ENCODE results near the gene SHD. TPM values are rescaled to one million over a fixed set of nuclear protein-coding genes. Genes with fewer than 3 reads are reported as not detected.
A peak's percentile ranks its signal among the peaks of the same experiment; 100 is the strongest.

Gene SHD
- total and polyA plus RNA-seq, 9 of the 15 experiments (the other 6 are each of a cell fraction or from before 2014, with no cell fraction given), result 0.05 to 0.62 (median 0.15) TPM; not detected in 5

DNA sequence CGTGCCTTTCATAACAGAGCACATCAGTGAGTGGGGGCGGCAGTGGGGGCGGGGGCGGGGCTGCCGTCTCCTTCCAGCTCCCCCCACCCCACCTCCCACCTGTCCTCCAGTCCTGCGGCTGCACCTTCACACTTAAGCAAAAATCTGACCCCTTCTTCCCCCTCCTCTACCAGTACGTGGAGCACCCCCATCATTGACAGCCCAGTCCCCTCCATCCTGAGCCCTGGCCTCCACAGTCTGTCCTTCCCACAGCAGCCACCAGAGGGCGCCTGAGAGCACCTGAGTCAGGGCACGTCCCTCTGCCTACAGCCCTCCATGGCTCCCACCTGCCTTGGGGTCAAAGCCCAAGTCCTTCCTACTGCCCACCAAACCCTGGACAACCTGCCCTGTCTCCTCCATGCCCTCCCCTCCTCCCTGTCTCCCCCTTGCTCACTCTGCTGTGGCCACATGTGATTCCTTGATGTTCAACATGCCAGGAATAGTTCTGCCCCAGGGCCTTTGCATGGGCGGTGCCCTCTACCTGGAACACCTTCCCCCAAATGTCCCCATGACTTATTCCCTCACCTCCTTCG lies 45.7 kb upstream of the SHD start (continued):
- TF ChIP-seq ZBTB34 (CRISPR knock-in tag; IDR thresholded peaks at IDR 0.05), result no peak
- no peak for TF ChIP-seq ZNF717 (CRISPR knock-in tag; IDR thresholded peaks at IDR 0.05)
- peak; percentile 78 for TF ChIP-seq CC2D1A (IDR thresholded peaks at IDR 0.05)
- no peak for TF ChIP-seq TSHZ1 (CRISPR knock-in tag; IDR thresholded peaks at IDR 0.05)
- no peak for TF ChIP-seq PBX2 (CRISPR knock-in tag; IDR thresholded peaks at IDR 0.05; ENCODE audit: low read depth)
- TF ChIP-seq PBX2 (tag; conservative IDR thresholded peaks at IDR 0.05; ENCODE audit: low read depth), result 0 out of 2 replicates have a peak, but pooled peaks have one; percentile 11
- TF ChIP-seq SMAD4 (CRISPR knock-in tag; conservative IDR thresholded peaks at IDR 0.05), result no peak
- no peak for TF ChIP-seq MAFG (tag; conservative IDR thresholded peaks at IDR 0.05)
- no peak for TF ChIP-seq ATF2 (CRISPR knock-in tag; IDR thresholded peaks at IDR 0.05)
- TF ChIP-seq SP1 (CRISPR knock-in tag; IDR thresholded peaks at IDR 0.05), result 0 out of 2 replicates have a peak, but pooled peaks have one; percentile 27
- no peak for TF ChIP-seq ELF1 (tag; IDR thresholded peaks at IDR 0.05)
- peak; percentile 49 for TF ChIP-seq NFIC (IDR thresholded peaks at IDR 0.05)
- no peak for TF ChIP-seq ZNF217 (CRISPR knock-in tag; IDR thresholded peaks at IDR 0.05)
- no peak for TF ChIP-seq PCBP2 (IDR thresholded peaks at IDR 0.05; ENCODE audit: low read depth, low read length, poor library complexity, severe bottlenecking)
- no peak for TF ChIP-seq EP300 (IDR thresholded peaks at IDR 0.05; ENCODE audit: low read length)
- no peak for TF ChIP-seq ZNF551 (CRISPR knock-in tag; IDR thresholded peaks at IDR 0.05)
- TF ChIP-seq HDAC3 (IDR thresholded peaks at IDR 0.05; ENCODE audit: borderline replicate concordance, partially characterized antibody), result no peak
- peak; percentile 82 to 98 for TF ChIP-seq RCOR1 (IDR thresholded peaks at IDR 0.05; ENCODE audit: borderline replicate concordance in 1 of 2, low read depth in 2 of 2, low read length in 2 of 2)
